Measurements from ENCODE around the gene PLEKHH2.
A peak's percentile ranks its signal among the peaks of the same experiment; 100 is the strongest.

The PLEKHH2 gene

DNA sequence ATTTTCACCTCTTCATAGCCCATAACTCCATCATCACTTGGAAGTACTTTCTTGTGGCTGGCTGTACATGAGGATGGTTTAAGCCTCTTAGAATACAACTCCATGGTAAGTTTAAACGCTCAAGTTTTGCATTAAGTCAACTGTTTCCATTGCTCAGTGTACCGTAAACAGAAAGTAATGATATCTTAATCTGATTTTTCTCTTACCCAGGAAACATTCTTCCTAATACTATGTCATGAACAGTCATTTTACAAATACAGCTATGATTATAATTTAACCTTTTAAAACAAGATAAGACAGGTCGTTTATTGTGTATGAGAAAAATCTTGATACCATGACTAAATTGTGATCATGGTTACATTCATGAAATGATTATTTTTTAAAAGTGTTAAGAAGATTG lies 125.2 kb downstream of the PLEKHH2 start:
- no peak for DNase-seq (ENCODE audit: low spot score)

GRCh38 chr2:43763091-43763490 lies 126.0 kb downstream of the PLEKHH2 start:
- DNase-seq (ENCODE audit: low spot score), result no peak

GRCh38 chr2:43764086-43764705 lies 127.1 kb downstream of the PLEKHH2 start:
- DNase-seq (ENCODE audit: low spot score), result peak; percentile 41

DNA sequence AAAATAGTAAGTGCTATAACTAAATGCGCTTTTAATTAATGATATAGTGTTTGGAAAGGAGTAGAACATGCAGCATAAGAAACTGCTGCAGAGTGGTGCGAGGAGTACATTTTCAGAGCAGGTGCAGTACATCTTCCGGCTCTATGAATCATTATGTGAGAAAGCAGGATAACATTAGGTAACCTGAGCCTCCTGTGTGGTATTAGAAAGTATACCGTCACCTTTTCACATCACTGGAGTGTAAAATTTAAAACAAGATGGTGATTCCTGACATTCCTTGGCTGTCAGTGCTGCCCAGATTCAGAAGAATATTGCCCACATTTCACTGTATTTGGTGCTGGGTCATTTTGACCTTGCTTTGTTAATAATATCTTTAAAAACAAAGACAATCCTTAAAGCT lies 128.9 kb downstream of the PLEKHH2 start:
- no peak for DNase-seq (ENCODE audit: low spot score)

DNA sequence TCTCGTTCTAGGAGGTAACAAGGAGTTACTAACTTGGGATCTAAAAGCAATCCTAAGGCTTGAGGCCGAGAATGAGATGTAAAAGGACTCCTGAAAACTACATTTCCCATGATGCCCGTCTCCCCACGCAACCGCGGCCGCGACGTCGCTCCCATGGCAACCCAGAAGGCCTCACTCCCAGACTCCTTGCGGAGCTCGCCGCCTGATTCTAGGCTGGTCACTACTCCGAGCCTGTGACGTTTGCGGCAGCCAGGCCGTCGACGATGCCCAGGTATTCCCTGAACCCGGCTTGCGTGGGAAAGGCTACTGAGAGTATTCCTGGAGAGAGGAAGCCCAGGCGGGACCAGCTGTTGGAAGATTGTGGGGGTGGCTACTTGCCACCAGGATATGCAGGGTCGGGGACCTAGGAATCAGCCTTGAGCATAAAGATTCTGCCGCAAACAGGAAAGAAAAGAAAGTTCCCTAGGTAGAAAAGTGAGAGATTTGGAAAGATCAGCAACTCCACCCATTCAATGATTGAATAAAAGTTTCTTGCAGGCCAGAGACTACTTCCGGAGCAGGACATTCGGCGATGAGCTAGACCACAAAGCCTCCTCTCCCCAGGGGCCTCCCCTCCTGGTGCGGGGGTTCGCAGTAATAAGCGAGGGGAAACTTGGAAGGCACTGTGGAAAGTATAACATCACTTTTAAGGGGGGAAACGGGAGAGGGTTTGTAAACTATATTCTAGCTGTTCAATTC lies 137.0 kb downstream of the PLEKHH2 start, which contains the start of gene DYNC2LI1:
DYNC2LI1 (plus strand) TSS at position 164 of the 738 bp plus-strand sequence; CDS start at position 264, 100 bp downstream.
- DNase-seq (ENCODE audit: low spot score), result peak; percentile 94

GRCh38 chr2:43774617-43775016 lies 137.6 kb downstream of the PLEKHH2 start:
- no peak for DNase-seq (ENCODE audit: low spot score)

GRCh38 chr2:43776324-43776723 lies 139.3 kb downstream of the PLEKHH2 start:
- no peak for DNase-seq (ENCODE audit: low spot score)

DNA sequence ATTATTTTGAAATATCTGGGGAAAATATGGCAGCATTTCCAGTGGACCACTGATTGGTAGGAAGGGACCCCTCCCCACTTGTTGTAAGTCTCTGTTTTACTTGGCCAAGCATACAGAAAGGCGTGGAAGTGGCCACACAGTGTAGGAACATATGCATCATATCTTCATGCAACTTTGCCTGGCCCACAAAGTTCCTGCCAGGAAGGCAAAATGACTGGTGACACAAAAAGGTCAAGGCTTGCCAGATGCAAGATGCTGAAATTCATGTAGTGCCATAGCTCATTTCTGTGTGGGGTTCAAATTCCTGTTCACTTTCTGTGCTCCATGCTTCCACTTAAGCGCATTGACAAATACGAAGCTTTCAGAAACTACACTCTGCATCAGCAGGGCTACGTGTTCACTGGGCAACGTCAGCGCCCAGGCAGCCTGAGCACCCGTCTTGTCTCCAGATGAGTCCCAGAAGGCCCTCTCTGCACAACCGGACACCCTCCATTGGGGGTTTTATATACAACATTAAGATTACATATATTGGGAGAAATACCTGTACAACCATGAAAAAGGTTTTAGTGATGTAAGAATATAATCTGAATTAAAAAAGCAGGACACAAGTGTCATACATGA lies 140.4 kb downstream of the PLEKHH2 start:
- DNase-seq (ENCODE audit: low spot score), result no peak

DNA sequence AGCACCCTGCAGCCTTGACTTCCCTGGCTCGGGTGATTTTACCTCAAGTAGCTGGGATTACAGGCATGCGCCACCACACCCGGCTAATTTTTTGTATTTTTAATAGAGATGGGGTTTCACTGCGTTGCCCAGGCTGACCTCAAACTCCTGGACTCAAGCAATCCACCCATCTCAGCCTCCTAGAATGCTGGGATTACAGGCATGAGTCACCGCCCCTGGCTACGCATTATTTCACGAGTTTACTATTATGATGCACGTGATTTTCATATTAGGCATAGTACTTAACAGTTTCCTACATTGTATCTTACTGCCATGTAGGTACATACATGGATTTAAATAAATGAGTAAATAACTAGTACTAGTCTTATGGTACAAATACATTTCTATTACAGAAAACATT lies 141.2 kb downstream of the PLEKHH2 start:
- DNase-seq (ENCODE audit: low spot score), result no peak

GRCh38 chr2:43787895-43788294 lies 150.8 kb downstream of the PLEKHH2 start:
- no peak for DNase-seq (ENCODE audit: low spot score)

DNA sequence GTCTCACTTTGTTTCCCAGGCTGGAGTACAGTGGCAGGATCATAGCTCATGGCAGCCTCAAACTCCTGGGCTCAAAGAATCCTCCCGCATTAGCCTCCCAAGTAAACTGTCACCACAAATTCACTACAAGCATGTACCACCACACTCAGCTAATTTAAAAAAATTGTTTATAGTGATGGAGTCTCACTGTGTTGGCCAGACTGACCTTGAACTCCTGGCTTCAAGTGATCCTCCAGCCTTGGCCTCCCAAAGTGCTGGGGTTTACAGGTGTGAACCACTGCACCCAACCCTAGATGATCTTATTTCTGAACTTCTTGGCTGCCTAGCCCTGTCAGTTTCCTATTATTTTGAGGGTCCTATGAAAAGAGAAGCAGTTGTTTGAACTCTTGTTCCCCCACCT lies 151.6 kb downstream of the PLEKHH2 start:
- no peak for DNase-seq (ENCODE audit: low spot score)

DNA sequence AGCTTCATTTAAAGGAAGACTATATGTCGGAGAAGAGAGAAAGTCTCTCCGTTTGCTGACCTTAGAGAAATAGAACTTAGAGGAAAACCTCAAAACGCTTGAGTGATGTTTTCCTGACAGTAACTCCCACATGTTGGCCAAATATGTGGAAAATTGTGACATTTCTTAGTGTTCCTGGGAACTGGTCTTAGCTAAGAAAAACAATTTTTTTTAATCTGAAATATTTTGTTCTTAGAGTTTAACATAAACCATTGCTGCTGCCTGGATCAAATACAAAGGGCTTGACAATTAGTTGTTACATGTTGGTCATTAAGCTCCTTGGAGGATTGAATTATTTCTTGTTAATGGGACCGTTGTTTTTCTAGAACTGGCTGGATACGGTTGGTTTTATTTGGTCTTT lies 153.1 kb downstream of the PLEKHH2 start:
- DNase-seq (ENCODE audit: low spot score), result peak; percentile 10

- no peak for DNase-seq (ENCODE audit: low spot score)
Measured at GRCh38 chr2:43791035-43791765, 154.1 kb downstream of the PLEKHH2 start.

DNA sequence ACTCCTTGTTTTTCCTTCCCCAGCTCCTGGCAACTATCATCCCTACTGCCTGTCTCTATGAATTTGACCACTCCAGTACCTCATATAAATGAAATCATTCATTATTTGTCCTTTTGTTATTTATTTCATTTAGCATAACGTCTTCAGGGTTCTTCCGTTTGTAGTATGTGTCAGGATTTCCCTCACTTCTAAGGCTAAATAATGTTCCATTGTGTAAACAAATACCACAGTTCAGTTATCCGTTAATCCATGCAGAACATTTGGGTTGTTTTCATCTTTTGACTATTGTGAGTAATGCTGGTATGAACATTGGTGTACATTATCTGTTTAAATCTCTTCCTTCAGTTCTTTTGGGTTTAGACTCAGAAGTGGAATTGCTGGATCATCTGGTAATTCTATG lies 155.6 kb downstream of the PLEKHH2 start:
- no peak for DNase-seq (ENCODE audit: low spot score)

- no peak for DNase-seq (ENCODE audit: low spot score)
Measured at GRCh38 chr2:43794956-43795355, 157.9 kb downstream of the PLEKHH2 start.

DNA sequence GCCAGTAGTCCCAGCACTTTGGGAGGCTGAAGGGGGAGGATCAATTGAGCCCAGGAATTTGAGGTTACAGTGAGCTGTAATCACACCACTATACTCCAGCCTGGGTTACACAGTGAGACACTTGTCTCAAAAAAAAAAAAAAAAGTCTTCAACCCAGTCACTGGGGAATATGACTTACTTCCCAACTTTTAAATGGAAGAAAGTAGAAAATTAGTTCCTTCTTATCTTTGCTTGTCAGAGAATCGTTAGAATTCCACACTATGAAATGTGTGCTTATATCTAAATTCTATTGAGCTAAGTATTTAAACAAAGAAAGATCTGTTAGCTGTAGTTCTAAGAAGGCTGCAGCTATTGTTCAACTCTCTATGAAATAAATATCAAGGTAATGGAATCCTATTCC lies 159.1 kb downstream of the PLEKHH2 start:
- no peak for DNase-seq (ENCODE audit: low spot score)

DNA sequence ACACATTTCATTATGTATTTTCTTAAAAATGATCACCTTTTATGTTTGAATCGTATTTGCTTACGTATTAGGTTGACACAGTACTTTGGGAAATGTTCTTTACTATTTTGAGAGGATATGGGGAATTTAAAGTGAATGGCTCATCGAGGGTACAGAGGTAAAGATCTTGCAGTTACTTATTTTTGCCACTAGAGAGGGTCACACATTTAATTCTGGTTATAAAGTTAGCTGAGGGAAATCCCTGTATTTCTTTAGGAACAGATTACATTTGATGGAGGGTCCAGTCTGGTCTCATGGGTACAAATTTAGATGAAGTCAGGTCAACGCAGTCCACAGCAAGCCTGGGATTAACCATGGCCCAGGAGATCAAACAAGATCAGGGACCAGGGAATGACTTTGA lies 161.2 kb downstream of the PLEKHH2 start:
- DNase-seq (ENCODE audit: low spot score), result peak; percentile 28

- DNase-seq (ENCODE audit: low spot score), result no peak
Measured at GRCh38 chr2:43800894-43801293, 163.8 kb downstream of the PLEKHH2 start.

DNA sequence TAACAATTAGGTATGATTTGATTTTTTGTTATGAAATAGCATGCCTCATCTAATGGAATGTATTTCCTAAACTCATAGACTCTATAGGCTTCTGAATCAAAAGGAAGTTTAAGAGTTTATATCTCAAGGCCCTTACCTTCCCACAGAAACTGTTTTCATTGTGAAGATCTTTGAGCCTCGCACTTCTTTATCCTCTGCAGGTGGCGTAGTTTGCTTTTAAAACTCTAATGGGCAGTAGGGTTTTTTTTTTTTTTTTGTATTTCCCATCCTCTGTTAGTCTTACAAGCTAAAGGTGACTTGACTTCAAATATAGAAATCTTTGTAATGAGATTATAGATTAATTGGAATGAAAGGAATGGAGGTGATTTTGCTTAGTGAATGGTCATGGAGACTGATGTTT lies 165.1 kb downstream of the PLEKHH2 start:
- no peak for DNase-seq (ENCODE audit: low spot score)

DNA sequence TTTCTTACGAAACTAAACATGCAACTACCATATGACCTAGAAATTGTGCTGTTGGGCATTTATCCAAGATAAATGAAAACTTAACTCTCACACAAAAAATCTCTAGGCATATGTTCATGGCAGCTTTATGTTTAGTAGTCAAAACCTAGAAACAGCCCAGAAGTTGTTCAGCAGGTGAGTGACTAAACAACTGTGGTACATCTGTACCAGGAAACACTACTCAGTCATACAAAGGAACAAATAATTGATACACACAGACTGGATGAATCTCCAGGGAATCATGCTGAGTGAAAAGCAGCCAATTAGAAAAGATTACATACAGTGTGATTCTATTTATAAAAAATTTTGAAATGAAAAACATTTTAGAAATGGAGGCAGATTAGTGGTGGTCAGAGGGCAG lies 166.1 kb downstream of the PLEKHH2 start:
- no peak for DNase-seq (ENCODE audit: low spot score)

- DNase-seq (ENCODE audit: low spot score), result no peak
Measured at GRCh38 chr2:43806719-43807031, 169.6 kb downstream of the PLEKHH2 start.

DNA sequence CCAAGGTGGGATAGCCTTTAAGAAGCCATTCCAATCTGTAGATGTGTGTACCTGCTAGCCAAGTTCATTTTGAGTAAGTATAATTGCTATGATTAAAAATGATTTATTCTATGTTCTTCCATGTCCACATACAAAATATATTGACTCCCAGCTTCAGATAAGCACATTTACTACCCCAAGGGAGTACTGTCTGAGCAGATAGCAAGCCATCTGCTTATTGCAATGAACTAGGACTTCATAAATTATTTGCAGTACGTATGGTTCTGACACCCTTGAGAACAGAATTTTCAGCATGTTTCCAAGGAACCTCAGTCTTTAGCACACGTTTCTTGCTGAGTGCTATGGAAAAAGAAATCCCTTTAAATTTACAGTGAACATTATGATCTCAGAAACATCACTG lies 173.4 kb downstream of the PLEKHH2 start:
- DNase-seq (ENCODE audit: low spot score), result no peak

GRCh38 chr2:43810888-43811287 lies 173.8 kb downstream of the PLEKHH2 start:
- no peak for DNase-seq (ENCODE audit: low spot score)

Measured in GM03348 (cell line).